H1 (cell line): ENCODE measurements around the gene GMPR2. TPM values are rescaled to one million over a fixed set of nuclear protein-coding genes. Genes with fewer than 3 reads are reported as not detected.

Experiments used
- CTCF ChIA-PET: fragments of 300-600 bp; sonication (Branson Sonifier 250); formaldehyde crosslinking; loops from one replicate; lab custom pipeline; 2021; ENCODE audit not compliant: partially characterized antibody; lab: Charles Lee
- POLR2A ChIA-PET: fragments of 300-600 bp; sonication (Branson Sonifier 250); formaldehyde crosslinking; loops from one replicate; lab custom pipeline; 2021; ENCODE audit warnings: inconsistent platforms; ENCODE audit not compliant: partially characterized antibody; lab: Charles Lee
- DNase-seq, 2 experiments: peaks; one replicate each; pipeline versions ENCODE4 v3.0.0 to v3.0.0-alpha.2; 2010 to 2022; ENCODE audit warnings: low spot score in 2 of 2, low read depth in 1 of 2, mixed read lengths in 1 of 2
- FAIRE-seq: peaks from 2 replicates; lab custom pipeline; 2011; peaks lifted over from hg19 to GRCh38; lab: Jason Lieb, UNC
- H2AFZ ChIP-seq: 2 replicates; pipeline ENCODE4 v1.8.1; 2012; ENCODE audit warnings: low read length, inconsistent platforms
- H2AK5ac ChIP-seq: 2 replicates; pipeline ENCODE4 v1.6.1; 2013; ENCODE audit warnings: low read depth, low read length
- H2BK120ac ChIP-seq: replicated peaks from 2 replicates; pipeline ENCODE3; 2013; ENCODE audit warnings: low read depth, low read length, inconsistent platforms
- H2BK12ac ChIP-seq: 2 replicates; pipeline ENCODE4 v1.6.1; 2013; ENCODE audit warnings: low read depth, low read length
- H2BK15ac ChIP-seq: 2 replicates; pipeline ENCODE4 v1.6.1; 2013; ENCODE audit warnings: low read length
- H2BK20ac ChIP-seq: 2 replicates; pipeline ENCODE4 v1.6.1; 2013; ENCODE audit warnings: low read length
- H2BK5ac ChIP-seq: 2 replicates; pipeline ENCODE4 v1.6.1; 2013; ENCODE audit warnings: low read depth, low read length
- H3K14ac ChIP-seq: 2 replicates; pipeline ENCODE4 v1.6.1; 2013; ENCODE audit warnings: inconsistent platforms; ENCODE audit not compliant: insufficient read length
- H3K18ac ChIP-seq: 2 replicates; pipeline ENCODE4 v1.6.1; 2013; ENCODE audit warnings: low read length; ENCODE audit errors: extremely low read depth
- H3K23ac ChIP-seq: 2 replicates; pipeline ENCODE4 v1.6.1; 2013; ENCODE audit warnings: inconsistent platforms; ENCODE audit not compliant: insufficient read length
- H3K23me2 ChIP-seq: 2 replicates; pipeline ENCODE4 v1.6.1; 2013; ENCODE audit warnings: low read depth, low read length
- H3K27ac ChIP-seq: 2 replicates; pipeline ENCODE4 v1.6.1; 2011; ENCODE audit warnings: low read depth, low read length, inconsistent platforms
- H3K27me3 ChIP-seq, 4 experiments: replicated peaks in 1 of 4; 1 replicate in 1 of 4; 2 replicates in 3 of 4; pipeline versions ENCODE4 v1.6.1 to v1.8.1; 2011 to 2013; ENCODE audit warnings: low read length in 3 of 4, mild to moderate bottlenecking in 3 of 4, inconsistent platforms in 2 of 4, mixed read lengths in 2 of 4, moderate library complexity in 1 of 4; ENCODE audit not compliant: control insufficient read depth in 3 of 4, insufficient read depth in 3 of 4; ENCODE audit errors: extremely low read depth in 1 of 4
- H3K36me3 ChIP-seq, 4 experiments: 2 replicates each; pipeline versions ENCODE4 v1.6.1 to v1.8.1; 2011 to 2013; ENCODE audit warnings: mild to moderate bottlenecking in 4 of 4, low read length in 3 of 4, moderate library complexity in 2 of 4, control low read depth in 1 of 4, inconsistent platforms in 1 of 4; ENCODE audit not compliant: insufficient read depth in 4 of 4, control insufficient read depth in 2 of 4
- H3K4ac ChIP-seq: replicated peaks from 2 replicates; pipeline ENCODE3; 2013; ENCODE audit warnings: low read length, low read depth, mixed read lengths, inconsistent platforms; ENCODE audit not compliant: insufficient read length
- H3K4me1 ChIP-seq, 4 experiments: replicated peaks in 1 of 4; 1 replicate in 1 of 4; 2 replicates in 3 of 4; pipeline versions ENCODE4 v1.6.1 to v1.8.1; 2011 to 2013; ENCODE audit warnings: low read length in 3 of 4, inconsistent platforms in 2 of 4, mixed read lengths in 1 of 4; ENCODE audit not compliant: insufficient read depth in 4 of 4, control insufficient read depth in 3 of 4
- H3K4me2 ChIP-seq, 2 experiments: 2 replicates each; pipeline versions ENCODE4 v1.6.1 to v1.8.1; 2011 to 2013; ENCODE audit warnings: low read depth in 2 of 2, low read length in 2 of 2, control low read depth in 1 of 2, inconsistent platforms in 1 of 2, mild to moderate bottlenecking in 1 of 2; ENCODE audit not compliant: insufficient read depth in 1 of 2
- H3K4me3 ChIP-seq, 4 experiments: fragments of 200-600, 300-600 bp in 1 of 4; sonication (generic), shearing (Covaris generic), sonication (Bioruptor Twin) in 1 of 4; 2 replicates each; pipeline versions ENCODE4 v1.5.1 to v1.8.1; 2011 to 2016; ENCODE audit warnings: low read length in 4 of 4, low read depth in 3 of 4, control low read depth in 2 of 4, inconsistent platforms in 2 of 4, mild to moderate bottlenecking in 2 of 4, mixed read lengths in 1 of 4, moderate library complexity in 1 of 4; ENCODE audit not compliant: insufficient read depth in 2 of 4; ENCODE audit errors: extremely low read depth in 1 of 4
- H3K56ac ChIP-seq: replicated peaks from 2 replicates; pipeline ENCODE3; 2013; ENCODE audit warnings: low read depth, mild to moderate bottlenecking, mixed read lengths, low read length, inconsistent platforms; ENCODE audit not compliant: insufficient read length
- H3K79me1 ChIP-seq: 2 replicates; pipeline ENCODE4 v1.6.1; 2013; ENCODE audit warnings: low read depth, low read length, control low read depth
- H3K79me2 ChIP-seq, 2 experiments: 2 replicates each; pipeline versions ENCODE4 v1.6.1 to v1.8.1; 2012 to 2013; ENCODE audit warnings: low read length in 2 of 2, mild to moderate bottlenecking in 2 of 2, inconsistent platforms in 1 of 2; ENCODE audit not compliant: insufficient read depth in 2 of 2, control insufficient read depth in 1 of 2
- H3K9ac ChIP-seq, 4 experiments: replicated peaks in 1 of 4; 1 replicate in 1 of 4; 2 replicates in 3 of 4; pipeline versions ENCODE4 v1.6.1 to v1.8.1; 2011 to 2013; ENCODE audit warnings: low read depth in 3 of 4, low read length in 3 of 4, control low read depth in 2 of 4, mild to moderate bottlenecking in 2 of 4, moderate library complexity in 2 of 4, inconsistent platforms in 1 of 4; ENCODE audit errors: extremely low read depth in 1 of 4
- H3K9me3 ChIP-seq, 2 experiments: 2 replicates each; pipeline versions ENCODE4 v1.6.1 to v1.8.1; 2012 to 2013; ENCODE audit warnings: mild to moderate bottlenecking in 2 of 2, moderate library complexity in 2 of 2, control low read depth in 1 of 2, inconsistent platforms in 1 of 2, low read depth in 1 of 2, low read length in 1 of 2, mixed read lengths in 1 of 2; ENCODE audit not compliant: insufficient read depth in 2 of 2
- H4K20me1 ChIP-seq, 2 experiments: replicated peaks in 1 of 2; 2 replicates each; pipeline versions ENCODE3 to v1.8.1; 2011 to 2013; ENCODE audit warnings: inconsistent platforms in 2 of 2, low read length in 2 of 2, mild to moderate bottlenecking in 1 of 2; ENCODE audit not compliant: insufficient read depth in 2 of 2, control insufficient read depth in 1 of 2
- H4K5ac ChIP-seq: 2 replicates; pipeline ENCODE4 v1.6.1; 2013; ENCODE audit warnings: low read length, low read depth, mixed read lengths, inconsistent platforms; ENCODE audit not compliant: insufficient read length
- H4K8ac ChIP-seq: 2 replicates; pipeline ENCODE4 v1.8.0; 2013; ENCODE audit warnings: mild to moderate bottlenecking, moderate library complexity, low read length, inconsistent platforms; ENCODE audit not compliant: insufficient read depth; ENCODE audit errors: extremely low read depth
- H4K91ac ChIP-seq: replicated peaks from 2 replicates; pipeline ENCODE3; 2013; ENCODE audit warnings: low read length, mixed read lengths, inconsistent platforms; ENCODE audit not compliant: insufficient read length
- ASH2L ChIP-seq: fragments of 200-600, 300-600 bp; sonication (generic); IDR thresholded peaks from one replicate; pipeline ENCODE4 v1.7.1; 2017; ENCODE audit warnings: low read length
- BRCA1 ChIP-seq: IDR thresholded peaks from 2 replicates; pipeline ENCODE4 v1.6.1; 2012; ENCODE audit warnings: low read depth, low read length, improper control_type of control experiment
- EZH2 ChIP-seq: fragments of 200-600 bp; sonication (generic); IDR thresholded peaks from 2 replicates; pipeline ENCODE4 v1.7.1; 2012; ENCODE audit warnings: low read depth, mild to moderate bottlenecking, moderate library complexity, low read length, inconsistent platforms; ENCODE audit not compliant: severe bottlenecking
- FOSL1 ChIP-seq: IDR thresholded peaks from 2 replicates; pipeline ENCODE4 v1.6.1; 2011; ENCODE audit warnings: mild to moderate bottlenecking, low read depth, low read length, moderate library complexity; ENCODE audit not compliant: insufficient read depth
- JUND ChIP-seq: IDR thresholded peaks from 2 replicates; pipeline ENCODE4 v1.6.1; 2011; ENCODE audit warnings: mild to moderate bottlenecking, improper control_type of control experiment, low read length
- NANOG ChIP-seq: IDR thresholded peaks from 2 replicates; pipeline ENCODE4 v1.6.1; 2011; ENCODE audit warnings: low read length, low read depth, mild to moderate bottlenecking, inconsistent platforms; ENCODE audit not compliant: insufficient read depth, poor library complexity, severe bottlenecking
- POLR2A ChIP-seq, 2 experiments: IDR thresholded peaks; 1 replicate in 1 of 2; 2 replicates in 1 of 2; pipeline ENCODE4 v1.6.1; 2011; ENCODE audit warnings: low read depth in 2 of 2, low read length in 2 of 2, mild to moderate bottlenecking in 2 of 2; ENCODE audit errors: control extremely low read depth in 1 of 2
- RBBP5 ChIP-seq: IDR thresholded peaks from 2 replicates; pipeline ENCODE4 v1.7.1; 2012; ENCODE audit warnings: low read depth, mild to moderate bottlenecking, inconsistent platforms, low read length, moderate library complexity, borderline replicate concordance
- RFX5 ChIP-seq: IDR thresholded peaks from 2 replicates; pipeline ENCODE4 v1.6.1; 2011; ENCODE audit warnings: low read depth, low read length, improper control_type of control experiment, borderline replicate concordance
- RNF2 ChIP-seq: fragments of 200-900, 300-1000 bp; sonication (generic); IDR thresholded peaks from 2 replicates; pipeline ENCODE4 v1.7.1; 2016; ENCODE audit warnings: borderline replicate concordance, low read depth, mild to moderate bottlenecking, antibody characterized with exemption, low read length; ENCODE audit not compliant: poor library complexity, severe bottlenecking; ENCODE audit errors: missing control alignments
- SP1 ChIP-seq: IDR thresholded peaks from 2 replicates; pipeline ENCODE4 v1.6.1; 2011; ENCODE audit warnings: low read depth, low read length
- SRF ChIP-seq: IDR thresholded peaks from 2 replicates; pipeline ENCODE4 v1.6.1; 2011; ENCODE audit warnings: mild to moderate bottlenecking, low read depth, low read length, moderate library complexity
- WGBS, 2 experiments: shearing (Covaris generic) in 1 of 2; methylation state at CpG; one replicate each; pipeline versions ENCODE4 v1.1.6 to v1.1.7; 2013 to 2015; ENCODE audit warnings: low lambda C conversion rate in 2 of 2, mixed read lengths in 2 of 2, inconsistent platforms in 1 of 2, low coverage in 1 of 2, missing lambda C conversion rate in 1 of 2; ENCODE audit not compliant: insufficient replicate concordance in 2 of 2, insufficient coverage in 1 of 2, insufficient read length in 1 of 2; ENCODE audit errors: extremely low coverage in 1 of 2, missing lambda C conversion rate in 1 of 2; 5-methylcytosine and 5-hydroxymethylcytosine counted together
- polyA plus RNA-seq, 7 experiments: library from polyadenylated mRNA; depleted of rRNA in 3 of 7; stranded (reverse) in 5 of 7; unstranded in 2 of 7; fragments of >200 nt in 5 of 7; fragments of 200-250 nt in 2 of 7; gene quantifications; 1 replicate in 5 of 7; 2 replicates in 1 of 7; 4 replicates in 1 of 7; pipeline versions ENCODE4 v1.2.1 to v1.2.3, GENCODE V29; 2011 to 2013; ENCODE audit warnings: missing spikeins in 2 of 7, mixed read lengths in 2 of 7
- total RNA-seq: library from RNA; stranded (reverse); fragmentation: NEBNext Ultra II Directional; extraction: Animal tissue kit (Norgen Biotek cat#: 25700); gene quantifications from 2 replicates; pipeline ENCODE4 v1.2.1, GENCODE V29; 2021

GMPR2 gene
- total and polyA plus RNA-seq, 2 of the 8 experiments (the other 6 are each of a cell fraction or from before 2014, with no cell fraction given), result 61.6 to 85.3 TPM

DNA sequence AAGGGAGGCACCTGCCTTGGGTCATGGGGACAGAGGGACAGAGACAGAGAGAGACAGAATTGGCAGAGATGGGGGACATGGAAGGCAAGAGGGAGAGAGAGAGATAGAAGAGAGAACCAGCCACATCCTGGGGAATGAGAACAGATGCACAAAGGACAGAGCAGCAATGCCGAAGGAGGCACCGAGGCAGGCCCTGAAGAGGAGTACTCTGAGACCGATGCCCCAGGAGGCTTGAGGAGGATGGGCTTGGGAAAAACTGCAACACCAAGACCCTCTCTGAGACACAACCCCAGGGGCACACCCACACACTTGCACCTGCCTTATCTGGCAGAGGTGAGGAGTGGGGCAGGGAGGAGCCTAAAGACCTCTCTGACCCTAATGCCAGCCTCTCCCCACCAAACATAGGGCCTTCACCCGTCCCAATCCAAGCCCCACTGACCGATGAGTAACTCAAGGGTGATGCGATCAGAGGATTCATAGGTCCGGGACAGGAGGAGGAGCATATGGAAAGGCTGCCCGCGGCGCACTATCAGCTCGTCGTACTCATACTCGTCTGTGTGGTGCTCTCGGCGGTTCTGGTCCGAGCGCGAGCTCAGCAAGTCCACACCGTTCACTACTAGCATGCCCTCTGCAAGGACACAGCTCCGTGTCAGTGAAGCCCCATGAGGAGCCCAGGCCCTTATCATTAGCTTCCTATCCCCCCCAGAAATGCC, 28.7 kb downstream of the GMPR2 start:
- POLR2A ChIA-PET, result interaction anchor here (0.8 to 3.9 kb wide), 10 partner anchors 10 to 66 kb away, joined by 3 to 14 read pairs (median 4); partner anchors contain the start of genes RABGGTA, TINF2 and TM9SF1
- H3K9me3 ChIP-seq, result no peaks in the 10 kb centered on the region
- 84% methylated on average over 20 of the region's 20 CpGs; no CpG with 5 or more reads in 1 of the 2 experiments for WGBS, 2 experiments

More for the DNA sequence above, 28.7 kb downstream of the GMPR2 start:
- H2BK12ac ChIP-seq, result no peak overlapping the region
- H4K20me1 ChIP-seq, result peaks cover 0 to 2% of the 10 kb centered on the region in 2 experiments
- no peak overlapping the region for H3K18ac ChIP-seq
- CTCF ChIA-PET, result interaction anchor here (0.6 to 6.2 kb wide), 15 partner anchors 8 to 1285 kb away, joined by 3 to 30 read pairs (median 5); partner anchors contain the start of genes CIDEB, RABGGTA and TINF2
- peaks cover 0 to 2% (median 0%) of the 10 kb centered on the region in 4 experiments; a peak in 1 of 7 replicates for H3K4me1 ChIP-seq
- no peaks in the 10 kb centered on the region; a peak in 1 of 7 replicates for H3K27me3 ChIP-seq
- no peak overlapping the region for H2AFZ ChIP-seq
- no peaks in the 10 kb centered on the region for H3K23me2 ChIP-seq
- H3K79me2 ChIP-seq, result no peaks in the 10 kb centered on the region
- H3K14ac ChIP-seq, result no peak overlapping the region
- H3K79me1 ChIP-seq, result no peaks in the 10 kb centered on the region
- H3K23ac ChIP-seq, result no peak overlapping the region
- no peak overlapping the region for H4K5ac ChIP-seq
- H3K27ac ChIP-seq, result no peak overlapping the region
- H2BK120ac ChIP-seq, result no peak overlapping the region
- no peak overlapping the region for H2AK5ac ChIP-seq
- H2BK20ac ChIP-seq, result no peak overlapping the region
- no peak overlapping the region; a peak in 1 of 7 replicates for H3K9ac ChIP-seq
- H4K91ac ChIP-seq, result no peak overlapping the region
- H3K36me3 ChIP-seq, result no peaks in the 10 kb centered on the region; a peak in 1 of 8 replicates
- H4K8ac ChIP-seq, result no peak overlapping the region
- H3K4me2 ChIP-seq, result no peak overlapping the region
- FAIRE-seq (no peak), DNase-seq (no peak)
- H2BK15ac ChIP-seq, result no peak overlapping the region
- H3K4me3 ChIP-seq, result no peak overlapping the region
- H3K4ac ChIP-seq, result no peak overlapping the region
- no peak overlapping the region for H3K56ac ChIP-seq
- TF ChIP-seq BRCA1 (no peak), RFX5 (no peak), EZH2 (no peak), RBBP5 (no peak), FOSL1 (no peak), SRF (no peak), JUND (no peak), POLR2A (IDR thresholded peaks at IDR 0.05; ENCODE audit: control extremely low read depth in 1 of 2, low read depth in 2 of 2, low read length in 2 of 2) (no peak), ASH2L (no peak), SP1 (no peak), RNF2 (no peak), NANOG (no peak)
- H2BK5ac ChIP-seq, result no peak overlapping the region; the same call in 1 of the 2 replicates
